SK-N-SH (cell line): ENCODE results near the gene CEACAM1. TPM values are rescaled to one million over a fixed set of nuclear protein-coding genes. Genes with fewer than 3 reads are reported as not detected.

Source experiments
- CTCF ChIA-PET: fragments of 300-600, 350-600 bp; formaldehyde crosslinking; extraction: SDS; loops from one replicate; lab custom pipeline; 2021; lab: Yijun Ruan, JAX
- POLR2A ChIA-PET: fragments of 350-600 bp; sonication (Branson Sonifier 250); formaldehyde crosslinking; extraction: SDS; loops from one replicate; lab custom pipeline; 2020; ENCODE audit warnings: antibody characterized with exemption, inconsistent platforms; lab: Yijun Ruan, JAX
- DNase-seq: peaks from one replicate; pipeline ENCODE4 v3.0.0; 2012
- H2AFZ ChIP-seq: fragments of 200-600 bp; sonication (generic); 2 replicates; pipeline ENCODE4 v1.8.1; 2016; ENCODE audit warnings: antibody characterized with exemption, mild to moderate bottlenecking, low read depth
- H3F3A ChIP-seq: fragments of 200-600 bp; sonication (generic); replicated peaks from 2 replicates; pipeline ENCODE3; 2016; ENCODE audit warnings: antibody characterized with exemption, mild to moderate bottlenecking; ENCODE audit not compliant: insufficient read depth
- H3K27ac ChIP-seq, 2 experiments: fragments of 200-500 bp in 1 of 2; fragments of 200-600 bp in 1 of 2; sonication (Bioruptor generic) in 1 of 2; sonication (generic), shearing (Covaris generic) in 1 of 2; 2 replicates each; pipeline versions ENCODE4 v1.5.1 to v1.6.1; 2014 to 2016; ENCODE audit warnings: low read depth in 2 of 2, inconsistent platforms in 1 of 2, low read length in 1 of 2, mild to moderate bottlenecking in 1 of 2, mixed read lengths in 1 of 2
- H3K27me3 ChIP-seq: fragments of 200-600 bp; sonication (generic), shearing (Covaris generic); 2 replicates; pipeline ENCODE4 v1.6.1; 2016; ENCODE audit warnings: mixed run types; ENCODE audit not compliant: insufficient read depth
- H3K36me3 ChIP-seq, 2 experiments: fragments of 200-500 bp in 1 of 2; fragments of 200-600 bp in 1 of 2; sonication (Bioruptor generic) in 1 of 2; sonication (generic) in 1 of 2; replicated peaks in 1 of 2; 2 replicates each; pipeline versions ENCODE3 to v1.5.1; 2014 to 2016; ENCODE audit warnings: low read length in 1 of 2, mild to moderate bottlenecking in 1 of 2; ENCODE audit not compliant: insufficient read depth in 2 of 2, control insufficient read depth in 1 of 2
- H3K4me1 ChIP-seq, 2 experiments: fragments of 200-500 bp in 1 of 2; fragments of 200-600 bp in 1 of 2; sonication (Bioruptor generic) in 1 of 2; sonication (generic), shearing (Covaris generic) in 1 of 2; 2 replicates each; pipeline versions ENCODE4 v1.5.1 to v1.6.1; 2014 to 2016; ENCODE audit warnings: low read depth in 1 of 2, low read length in 1 of 2, mixed run types in 1 of 2; ENCODE audit not compliant: insufficient read depth in 2 of 2, control insufficient read depth in 1 of 2
- H3K4me2 ChIP-seq: fragments of 200-600 bp; sonication (generic), shearing (Covaris generic); 2 replicates; pipeline ENCODE4 v1.6.1; 2017; ENCODE audit warnings: mixed run types
- H3K4me3 ChIP-seq, 2 experiments: fragments of 200-500 bp in 1 of 2; fragments of 200-600 bp in 1 of 2; sonication (Bioruptor generic) in 1 of 2; sonication (generic), shearing (Covaris generic) in 1 of 2; 2 replicates each; pipeline versions ENCODE4 v1.5.1 to v1.8.1; 2014 to 2016; ENCODE audit warnings: low read depth in 2 of 2, inconsistent platforms in 1 of 2, low read length in 1 of 2, mild to moderate bottlenecking in 1 of 2, mixed read lengths in 1 of 2, moderate library complexity in 1 of 2
- H3K79me2 ChIP-seq: fragments of 200-600 bp; sonication (generic); 2 replicates; pipeline ENCODE4 v1.8.1; 2017; ENCODE audit warnings: mild to moderate bottlenecking; ENCODE audit not compliant: insufficient read depth
- H3K9ac ChIP-seq: fragments of 200-600 bp; sonication (generic); 2 replicates; pipeline ENCODE4 v1.6.1; 2017; ENCODE audit warnings: mixed run types
- H3K9me2 ChIP-seq: fragments of 200-600 bp; sonication (generic); 2 replicates; pipeline ENCODE4 v1.6.1; 2017; ENCODE audit warnings: mixed run types
- H3K9me3 ChIP-seq: fragments of 200-600 bp; sonication (generic); 2 replicates; pipeline ENCODE4 v1.6.1; 2017; ENCODE audit warnings: mixed run types, mild to moderate bottlenecking, moderate library complexity
- H4K20me1 ChIP-seq: fragments of 200-600 bp; sonication (generic); 2 replicates; pipeline ENCODE4 v1.6.1; 2017; ENCODE audit warnings: mild to moderate bottlenecking, mixed run types; ENCODE audit not compliant: insufficient read depth
- CHD2 ChIP-seq: fragments of 150-350 bp; IDR thresholded peaks from 2 replicates; pipeline ENCODE4 v1.6.1; 2018; ENCODE audit warnings: low read length; ENCODE audit not compliant: partially characterized antibody
- CTCF ChIP-seq: fragments of 200-600 bp; sonication (generic); IDR thresholded peaks from 2 replicates; pipeline ENCODE4 v1.6.1; 2017; ENCODE audit warnings: antibody characterized with exemption, mild to moderate bottlenecking, moderate library complexity
- ELF1 ChIP-seq: IDR thresholded peaks from 2 replicates; pipeline ENCODE4 v1.4.0; 2012
- EZH2phosphoT487 ChIP-seq: fragments of 200-600 bp; sonication (generic); IDR thresholded peaks from 2 replicates; pipeline ENCODE4 v1.6.1; 2017; ENCODE audit warnings: low read depth, mixed run types, mild to moderate bottlenecking, antibody characterized with exemption, moderate library complexity, borderline replicate concordance
- FOXJ3 ChIP-seq: sonication (generic); formaldehyde crosslinking; IDR thresholded peaks from 2 replicates; pipeline ENCODE4 v1.5.1; 2020; ENCODE audit warnings: mild to moderate bottlenecking, missing genetic modification reagents
- GABPA ChIP-seq: IDR thresholded peaks from 2 replicates; pipeline ENCODE4 v1.4.0; 2012; ENCODE audit warnings: low read depth, mild to moderate bottlenecking
- IRF3 ChIP-seq: fragments of 150-350 bp; IDR thresholded peaks from 2 replicates; pipeline ENCODE4 v1.6.1; 2016; ENCODE audit warnings: mild to moderate bottlenecking, low read depth, low read length
- MEF2A ChIP-seq: IDR thresholded peaks from 2 replicates; pipeline ENCODE4 v1.4.0; 2012; ENCODE audit warnings: low read depth, borderline replicate concordance
- RAD21 ChIP-seq: IDR thresholded peaks from 2 replicates; pipeline ENCODE4 v1.6.1; 2012; ENCODE audit warnings: mild to moderate bottlenecking, low read length
- RXRA ChIP-seq: IDR thresholded peaks from 2 replicates; pipeline ENCODE4 v1.4.0; 2012; ENCODE audit warnings: low read depth, mild to moderate bottlenecking, borderline replicate concordance
- TEAD4 ChIP-seq: IDR thresholded peaks from 2 replicates; pipeline ENCODE4 v1.4.0; 2012; ENCODE audit warnings: mild to moderate bottlenecking, borderline replicate concordance; ENCODE audit not compliant: insufficient read depth
- USF1 ChIP-seq: IDR thresholded peaks from 2 replicates; pipeline ENCODE4 v1.4.0; 2012; ENCODE audit warnings: low read depth, borderline replicate concordance
- USF2 ChIP-seq: fragments of 150-350 bp; IDR thresholded peaks from 2 replicates; pipeline ENCODE4 v1.6.1; 2017; ENCODE audit warnings: antibody characterized with exemption, low read length, low read depth, borderline replicate concordance
- WGBS: methylation state at CpG from one replicate; pipeline ENCODE4 v1.1.6; 2017; ENCODE audit warnings: low lambda C conversion rate; 5-methylcytosine and 5-hydroxymethylcytosine counted together
- polyA plus RNA-seq, 3 experiments: library from polyadenylated mRNA; depleted of rRNA; stranded (reverse); fragments of >200 nt; gene quantifications; 2 replicates each; pipeline ENCODE4 v1.2.3, GENCODE V29; 2012

The CEACAM1 gene
- polyA plus RNA-seq, 1 of the 3 experiments (the other 2 are of a cell fraction), result 0.53 TPM

- no peak for TF ChIP-seq FOXJ3 (CRISPR knock-in tag)
- TF ChIP-seq GABPA, result no peak
- no peak for TF ChIP-seq IRF3
- no peak for TF ChIP-seq CHD2
- TF ChIP-seq USF2, result no peak
Observed at GRCh38 chr19:42546831-42547500, 18.7 kb upstream of the CEACAM1 start (continued).

- Histone ChIP-seq H3K27ac (no peak overlapping the region), H3K79me2 (no peaks in the 10 kb centered on the region), H3F3A (no peaks in the 10 kb centered on the region), H3K9me2 (no peaks in the 10 kb centered on the region), H2AFZ (no peak overlapping the region), H3K4me3 (no peak overlapping the region), H3K27me3 (no peaks in the 10 kb centered on the region), H3K4me2 (no peak overlapping the region), H3K9me3 (no peaks in the 10 kb centered on the region), H3K4me1 (no peaks in the 10 kb centered on the region), H3K9ac (no peak overlapping the region), H4K20me1 (no peaks in the 10 kb centered on the region), H3K36me3 (no peaks in the 10 kb centered on the region)
- CTCF ChIA-PET, result no interaction called here
- 68% methylated on average over 4 of the region's 4 CpGs for WGBS
- TF ChIP-seq MEF2A, result no peak
- TF ChIP-seq IRF3, result no peak
- TF ChIP-seq RAD21, result no peak
- TF ChIP-seq TEAD4, result no peak
- TF ChIP-seq GABPA, result no peak
- TF ChIP-seq CTCF, result no peak
- no peak for TF ChIP-seq ELF1
- TF ChIP-seq EZH2phosphoT487, result no peak
- TF ChIP-seq USF1, result no peak
- no peak for TF ChIP-seq RXRA
- no peak for DNase-seq
- POLR2A ChIA-PET, result no interaction called here
Observed at GRCh38 chr19:42544146-42544545, 15.9 kb upstream of the CEACAM1 start.
